Stomach (tissue), 4 donors: Measurements from ENCODE around the gene TBC1D20.

Experiments used
- CTCF ChIP-seq, 7 experiments: fragments of 450-650 bp in 4 of 7; fragments of 200-600 bp in 3 of 7; sonication (generic) in 3 of 7; IDR thresholded peaks; one replicate each; pipeline ENCODE4 v1.5.1; 2016 to 2019; ENCODE audit warnings: antibody characterized with exemption in 7 of 7, control low read depth in 2 of 7, mild to moderate bottlenecking in 1 of 7
- EP300 ChIP-seq: sonication (generic); formaldehyde crosslinking; IDR thresholded peaks from one replicate; pipeline ENCODE4 v1.6.1; 2017; ENCODE audit warnings: antibody characterized with exemption
- POLR2AphosphoS5 ChIP-seq, 3 donors: sonication (generic); formaldehyde crosslinking; IDR thresholded peaks; one replicate each; pipeline ENCODE4 v1.6.1; 2016; ENCODE audit warnings: antibody characterized with exemption in 3 of 3

- TF ChIP-seq CTCF (IDR thresholded peaks at IDR 0.05): no peak
- TF ChIP-seq POLR2AphosphoS5 (IDR thresholded peaks at IDR 0.05): peak in 1 of 3 donors; percentile 67
- no peak for TF ChIP-seq EP300
Measured at GRCh38 chr20:496126-496696, 33.9 kb upstream of the TBC1D20 start.
